Stimulated activated CD8-positive, alpha-beta memory T cell treated with anti-CD3 and anti-CD28 coated beads, Interleukin-7, amount 100 ng/mL, for 24 hours (primary cell): ENCODE measurements around the gene SLBP.

ENCODE experiments used
- DNase-seq: peaks from one replicate; pipeline ENCODE4 v3.0.0-alpha.2; 2020; ENCODE audit warnings: low read depth

Gene SLBP

DNA sequence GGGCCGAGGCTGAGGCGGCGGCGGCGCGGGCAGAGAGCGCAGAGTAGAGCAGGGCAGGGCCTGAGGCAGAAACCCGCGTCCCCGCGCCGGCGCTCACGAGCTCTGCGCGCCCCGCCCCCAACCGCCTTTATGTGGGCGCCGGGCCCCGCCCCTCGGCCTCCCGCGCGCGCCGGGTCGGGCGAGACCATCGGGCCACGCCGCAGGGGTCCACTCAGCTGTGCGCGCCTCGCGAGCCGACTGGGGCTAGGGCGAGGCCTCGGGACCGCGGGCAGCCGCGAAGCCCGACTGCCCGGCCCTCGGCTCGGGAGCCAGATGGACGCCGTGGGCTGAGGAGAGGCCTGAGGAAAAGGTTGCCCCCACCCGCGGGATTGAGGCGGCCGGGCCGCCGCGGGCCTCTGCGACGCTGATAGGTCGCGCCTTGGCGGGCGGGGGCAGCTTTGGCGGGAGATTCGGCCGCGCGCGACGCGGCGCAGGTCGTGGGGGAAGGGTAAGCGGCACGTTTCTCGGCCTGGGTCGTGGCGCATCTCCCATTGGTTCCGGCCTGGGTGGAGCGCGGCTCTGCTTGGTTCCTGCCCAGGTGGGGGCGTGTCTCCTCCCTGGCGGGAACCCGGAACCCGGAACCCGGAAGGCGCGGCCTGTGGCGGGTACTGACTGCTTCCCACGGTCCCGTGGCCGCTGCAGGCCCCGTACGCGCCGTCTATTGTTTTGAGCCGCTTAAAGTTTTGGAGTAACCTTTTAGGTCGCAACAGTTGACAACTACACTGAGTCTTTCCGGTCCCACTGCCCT, at the start of gene SLBP:
TSS of gene SLBP (minus strand) at position 104 of the 787 bp plus-strand sequence. CDS start 131 bp downstream, outside the sequence.
- peak; percentile 96 for DNase-seq

GRCh38 chr4:1761130-1761689, 49.1 kb upstream of the SLBP start:
- no peak for DNase-seq

- no peak for DNase-seq
Measured at GRCh38 chr4:1760521-1761071, 48.5 kb upstream of the SLBP start.

- no peak for DNase-seq
Measured at GRCh38 chr4:1759818-1760223, 47.7 kb upstream of the SLBP start.

- DNase-seq = no peak
Measured at GRCh38 chr4:1759170-1759817, 47.2 kb upstream of the SLBP start.

GRCh38 chr4:1758306-1759121, 46.4 kb upstream of the SLBP start:
- no peak for DNase-seq

GRCh38 chr4:1757836-1758235, 45.7 kb upstream of the SLBP start:
- DNase-seq = no peak

- DNase-seq = no peak
Measured at GRCh38 chr4:1756893-1757779, 45.0 kb upstream of the SLBP start.

DNA sequence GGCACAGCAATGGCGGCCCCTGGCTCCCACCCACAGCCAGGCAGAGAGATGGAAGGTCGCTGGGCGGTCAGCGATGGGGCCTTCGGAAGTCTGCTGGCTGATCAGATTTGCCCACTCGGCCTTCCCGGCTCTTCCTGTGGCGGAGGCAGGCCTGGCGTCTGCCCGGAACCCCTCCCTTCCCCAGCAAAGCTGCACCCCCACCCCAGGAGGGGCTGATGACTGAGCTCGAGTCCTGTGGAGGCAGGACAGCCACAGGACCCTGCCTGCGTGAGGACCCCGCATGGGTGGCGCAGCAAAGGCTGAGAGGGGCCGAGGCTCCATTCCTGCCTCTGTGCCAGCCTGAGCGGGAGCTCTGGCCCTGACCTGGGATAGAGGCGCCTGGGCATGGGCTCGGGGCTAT, 44.0 kb upstream of the SLBP start:
- no peak for DNase-seq

GRCh38 chr4:1755297-1755696, 43.2 kb upstream of the SLBP start:
- no peak for DNase-seq

DNA sequence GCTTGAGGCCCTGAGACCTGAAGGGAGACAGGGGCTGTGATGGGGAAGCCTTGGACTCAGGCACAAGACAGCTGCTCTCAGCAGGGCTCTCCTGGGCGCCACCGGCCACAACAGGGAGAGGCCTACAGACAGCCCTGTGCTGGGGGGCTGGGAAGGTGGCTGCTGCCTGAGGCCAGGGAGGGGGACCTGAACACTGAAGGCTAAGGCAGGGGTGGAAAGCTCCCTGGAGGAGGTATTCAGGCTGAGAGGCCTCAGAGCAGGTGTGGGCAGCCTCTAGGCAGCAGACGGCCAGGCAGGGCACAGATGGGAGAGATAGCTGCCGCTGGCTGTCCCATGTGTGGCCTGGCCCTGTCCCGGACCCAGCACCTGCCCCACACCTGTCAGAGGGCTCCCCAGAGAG, 42.2 kb upstream of the SLBP start:
- no peak for DNase-seq

- DNase-seq = no peak
Measured at GRCh38 chr4:1753697-1754311, 41.7 kb upstream of the SLBP start.

DNA sequence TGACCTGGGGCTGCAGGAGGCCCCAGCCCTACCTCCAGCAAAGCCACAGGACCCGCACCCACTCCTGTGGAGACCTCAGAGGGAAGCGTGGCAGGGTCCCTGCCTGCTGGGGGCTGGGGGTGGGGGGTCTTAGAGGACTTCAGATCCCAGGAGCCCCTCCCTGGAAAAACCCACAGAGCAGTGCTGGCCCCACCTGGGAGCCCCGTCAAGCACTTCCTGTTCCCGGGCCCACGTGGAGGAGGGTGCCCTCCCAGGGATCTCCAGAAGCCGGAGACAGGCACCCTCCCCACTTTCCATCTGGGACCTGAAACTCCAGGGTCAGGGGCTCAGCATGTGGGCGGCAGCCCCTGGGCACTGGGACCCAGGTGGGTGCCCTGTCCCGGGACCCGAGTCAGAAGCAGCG, 41.2 kb upstream of the SLBP start:
- DNase-seq = no peak

DNA sequence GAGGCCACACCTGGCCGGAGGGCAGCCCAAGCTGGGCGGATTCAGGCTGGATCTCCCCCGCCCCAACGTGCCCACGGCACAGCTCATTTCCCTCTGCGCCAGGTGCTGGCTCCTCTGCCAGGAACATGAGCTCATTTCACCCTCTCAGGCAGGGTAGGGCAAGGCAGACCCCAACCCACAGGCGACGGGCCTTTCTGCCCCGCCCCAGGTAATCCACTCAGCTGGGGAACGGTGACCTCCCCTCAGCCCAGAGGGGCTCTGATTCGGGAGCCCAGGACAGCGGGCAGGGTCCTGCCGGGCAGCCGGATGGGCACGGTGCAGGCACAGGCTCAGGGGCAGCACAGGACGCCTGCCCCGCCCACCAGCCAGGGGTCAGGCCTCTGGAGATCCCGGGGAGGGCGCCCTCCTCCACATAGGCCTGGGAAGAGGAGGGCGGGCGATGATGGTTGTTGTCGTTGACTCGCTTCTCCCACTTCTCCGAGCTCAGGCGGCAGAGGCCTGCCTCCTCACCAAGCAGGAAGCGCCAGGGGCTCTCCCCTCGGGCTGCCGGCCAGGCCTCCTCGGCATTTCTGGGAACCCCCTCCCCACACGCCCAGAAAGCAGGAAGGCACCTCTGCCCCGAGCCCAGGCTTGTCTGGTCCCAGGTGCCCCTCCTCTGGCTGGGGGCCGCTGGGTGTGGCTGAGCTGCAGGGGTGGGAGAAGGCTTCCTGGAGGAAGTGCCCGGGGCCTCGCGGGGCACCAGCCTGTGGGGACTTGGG, 40.3 kb upstream of the SLBP start:
- no peak for DNase-seq

GRCh38 chr4:1751919-1752283, 39.8 kb upstream of the SLBP start:
- DNase-seq = no peak

DNA sequence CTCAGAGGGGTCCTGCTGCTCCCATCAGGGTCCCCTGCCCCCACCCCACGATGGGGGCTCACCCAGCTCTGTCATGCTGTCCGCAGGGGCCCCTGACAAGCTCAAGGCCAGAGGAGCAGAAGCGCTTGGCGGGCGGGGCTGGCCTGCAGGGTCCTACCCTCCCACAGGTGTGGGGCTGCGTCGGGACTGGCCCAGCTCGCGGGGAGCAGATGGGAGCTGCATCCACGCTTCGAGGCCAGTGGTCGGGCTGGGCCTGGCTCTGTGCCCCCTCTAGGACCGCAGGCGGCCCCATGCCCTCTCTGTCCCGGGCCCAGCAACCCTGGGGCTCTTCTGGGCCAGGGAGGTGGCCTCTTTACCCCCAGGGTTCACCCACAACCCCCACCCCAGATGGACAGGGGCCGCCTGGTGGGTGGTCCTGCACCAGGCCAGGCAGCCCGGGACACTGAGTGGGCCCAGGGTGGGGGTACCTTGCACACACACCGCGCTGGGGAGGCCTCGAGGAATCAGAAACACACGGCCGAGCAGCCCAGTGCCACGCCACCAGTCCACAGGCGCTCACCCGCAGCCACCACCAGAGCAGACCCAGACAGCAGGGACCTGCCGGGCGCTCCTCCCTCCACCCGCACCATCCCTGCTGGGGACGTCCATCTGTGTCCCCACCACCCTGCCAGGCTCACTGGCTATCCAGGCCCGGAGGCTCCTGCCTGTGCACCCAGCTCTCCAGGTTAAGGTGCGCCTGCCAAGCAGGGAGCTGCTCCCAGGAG, 39.2 kb upstream of the SLBP start:
- no peak for DNase-seq

GRCh38 chr4:1750381-1751154, 38.4 kb upstream of the SLBP start:
- DNase-seq = no peak

DNA sequence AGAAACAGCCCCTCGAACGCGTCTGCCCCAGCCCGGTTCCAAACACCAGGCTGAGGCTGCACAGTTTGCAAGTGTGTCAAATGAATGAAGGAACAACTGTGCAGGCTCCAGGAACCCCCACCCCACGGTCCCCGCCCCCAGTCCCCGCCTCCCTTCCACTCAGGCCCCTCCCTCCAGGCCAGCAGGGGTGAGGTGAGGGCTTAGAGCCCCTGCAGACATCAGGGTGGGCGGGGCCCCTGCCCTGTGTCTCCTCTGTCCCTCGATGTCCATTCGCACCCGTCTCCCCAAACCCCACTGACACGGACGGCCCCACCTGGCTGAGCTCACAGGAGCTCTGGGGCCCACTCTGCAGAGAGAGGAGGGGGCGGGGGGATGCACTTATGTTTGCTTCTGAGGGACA, 37.7 kb upstream of the SLBP start:
- no peak for DNase-seq
